EH (cell line): ENCODE measurements around the gene SELENOM.
"Not testable (repeated sequence)": the region's sequence is repeated elsewhere in the genome, so short reads cannot be mapped to it uniquely, and the experiment has no call there.

Experiments
- DNase-seq: peaks from one replicate; pipeline ENCODE4 v3.0.0-alpha.2; 2015; ENCODE audit warnings: low read depth

The SELENOM gene

DNA sequence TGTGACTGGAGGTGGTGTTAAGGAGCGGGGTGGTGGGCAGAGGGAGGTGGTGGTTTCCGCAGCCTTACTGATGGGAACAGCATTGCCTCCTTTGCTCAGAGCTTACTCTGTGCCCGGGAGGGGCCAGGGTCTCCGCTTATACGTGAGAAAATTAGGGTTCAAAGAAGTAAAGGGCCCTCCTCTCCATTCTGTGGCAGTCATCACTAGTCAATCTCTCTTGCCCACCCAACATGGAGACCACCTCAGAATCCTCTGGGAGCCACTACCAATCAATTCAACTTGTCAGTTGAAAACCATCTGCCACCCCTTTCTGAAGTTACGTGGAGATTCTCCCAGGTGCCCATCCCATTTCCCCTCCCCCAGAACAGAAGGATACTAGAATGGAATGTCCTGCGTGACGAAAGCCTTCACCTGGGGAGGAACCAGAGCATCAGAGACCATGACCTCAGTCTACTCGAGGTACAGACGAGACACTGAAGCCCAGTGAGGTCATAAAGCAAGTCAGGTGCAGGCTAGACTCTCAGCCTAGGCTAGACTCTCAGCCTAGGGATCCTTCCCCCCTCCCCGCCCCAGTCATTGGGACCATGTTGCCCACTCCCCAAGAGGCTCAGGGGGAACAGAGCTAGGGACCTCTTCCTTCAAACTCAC lies 2.0 kb downstream of the SELENOM start:
- no peak for DNase-seq

DNA sequence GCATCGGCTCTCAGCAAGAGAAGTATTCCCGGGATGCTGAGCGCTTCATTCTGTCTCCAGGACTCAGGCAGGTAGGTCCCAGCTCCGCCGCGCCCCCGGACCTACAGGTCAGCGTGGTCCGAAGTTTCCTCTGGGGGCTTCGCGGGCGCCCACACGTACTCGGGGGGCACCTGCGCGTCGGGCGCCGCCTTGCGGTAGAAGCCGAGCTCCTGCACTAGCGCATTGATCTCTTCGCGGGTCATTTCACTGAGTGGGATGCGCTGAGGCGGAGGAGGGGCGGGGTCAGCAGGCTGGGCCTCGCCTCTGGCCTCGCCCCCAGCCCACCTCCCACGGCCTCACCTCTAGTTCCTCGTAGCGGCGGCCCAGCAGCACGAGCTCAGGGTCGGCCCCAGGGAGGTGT lies 2.5 kb downstream of the SELENOM start:
- no peak for DNase-seq

DNA sequence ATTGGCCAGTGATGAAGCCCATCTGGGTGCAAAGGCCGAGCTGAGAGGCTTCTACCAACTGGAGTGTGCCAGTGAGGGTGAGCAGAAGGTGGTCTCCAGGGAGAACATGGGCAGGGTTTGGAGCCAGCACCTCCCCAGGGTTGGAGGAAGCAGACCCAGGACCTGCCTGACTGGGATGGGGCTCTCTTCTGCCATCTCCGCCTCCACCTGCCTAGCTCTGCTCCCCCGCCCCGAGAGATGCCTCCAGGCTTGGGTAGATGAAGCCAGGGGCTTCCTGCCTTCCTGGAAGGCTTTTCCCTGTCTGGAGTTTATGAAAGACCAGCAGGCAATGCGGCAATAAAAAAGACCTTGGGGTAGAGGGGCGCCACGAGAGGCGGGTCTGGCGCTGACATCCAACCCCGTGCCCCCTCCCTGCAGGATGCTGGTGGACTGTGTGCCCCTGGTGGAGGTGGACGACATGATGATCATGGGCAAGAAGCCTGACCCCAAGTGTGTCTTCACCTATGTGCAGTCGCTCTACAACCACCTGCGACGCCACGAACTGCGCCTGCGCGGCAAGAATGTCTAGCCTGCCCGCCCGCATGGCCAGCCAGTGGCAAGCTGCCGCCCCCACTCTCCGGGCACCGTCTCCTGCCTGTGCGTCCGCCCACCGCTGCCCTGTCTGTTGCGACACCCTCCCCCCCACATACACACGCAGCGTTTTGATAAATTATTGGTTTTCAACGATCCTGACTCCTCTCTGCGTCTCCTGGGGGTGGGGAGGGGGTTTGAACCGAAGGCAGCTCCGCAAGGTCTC lies 3.3 kb downstream of the SELENOM start:
- DNase-seq = no peak

DNA sequence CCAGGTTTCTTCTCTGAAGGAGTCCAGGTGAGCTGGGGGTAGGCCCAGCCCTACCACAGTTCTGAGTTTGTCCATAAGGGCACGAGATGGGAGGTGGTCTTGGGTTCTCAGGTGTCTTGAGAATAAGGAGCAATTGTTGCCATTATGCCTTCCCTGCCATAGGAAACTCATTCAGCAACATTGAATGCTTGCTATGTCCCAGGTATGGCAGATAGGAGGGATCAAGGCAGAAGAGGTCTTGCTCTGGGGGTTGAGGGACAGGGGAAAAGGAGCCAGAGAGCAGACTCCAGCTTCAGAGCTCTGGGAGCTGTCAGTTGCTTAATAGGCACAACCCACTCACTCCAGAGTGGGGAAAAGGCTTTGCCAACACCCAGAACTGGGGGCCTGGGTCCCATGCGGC lies 4.3 kb downstream of the SELENOM start:
- DNase-seq = no peak

GRCh38 chr22:31102441-31103081 lies 4.8 kb downstream of the SELENOM start:
- peak; percentile 98 for DNase-seq

GRCh38 chr22:31100762-31101525 lies 6.4 kb downstream of the SELENOM start:
- DNase-seq = no peak

DNA sequence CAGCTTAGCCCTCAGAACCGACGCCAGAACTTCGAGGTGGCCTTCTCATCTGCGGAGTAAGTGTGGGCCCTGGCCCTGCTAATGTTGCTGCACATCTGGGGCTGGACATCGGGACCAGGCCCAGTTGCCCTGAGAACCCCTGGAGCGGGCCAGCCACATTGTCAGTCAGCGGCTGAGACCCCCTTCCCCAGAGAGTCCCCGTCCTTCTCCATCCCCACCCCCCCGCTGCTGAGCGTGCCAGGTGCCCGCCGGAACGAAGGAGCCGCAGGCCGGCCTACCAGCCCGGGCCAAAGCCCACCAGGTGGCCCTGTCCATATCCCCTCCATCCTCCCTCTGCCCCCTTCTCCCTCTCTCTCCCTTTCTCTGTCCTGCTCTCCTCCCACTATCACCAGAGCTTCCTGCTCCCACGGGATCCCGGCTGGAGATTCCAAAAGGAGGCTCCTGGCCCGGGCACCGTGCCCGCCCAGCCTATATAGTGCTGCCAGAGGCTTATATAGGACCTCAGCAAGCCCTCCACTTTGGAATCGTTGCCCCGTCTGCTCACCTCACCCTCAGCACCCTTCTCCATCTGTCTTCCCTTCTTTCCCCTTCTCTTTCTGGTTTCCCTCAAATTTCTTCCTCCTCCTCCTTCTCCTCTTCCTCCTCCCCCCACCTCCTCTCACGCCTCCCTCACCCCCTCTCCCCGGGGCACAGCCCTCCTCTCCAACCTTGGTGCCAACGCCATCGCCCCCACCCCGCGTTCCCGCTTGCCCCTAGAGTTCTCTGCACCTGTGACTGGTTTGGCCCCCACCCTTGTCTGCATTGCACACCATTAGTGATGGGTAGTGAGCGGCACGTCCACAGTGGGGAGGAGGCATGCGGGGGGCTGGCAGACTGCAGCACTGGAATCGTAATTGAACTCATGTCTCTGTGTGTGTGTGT lies 7.3 kb downstream of the SELENOM start:
- no peak for DNase-seq

DNA sequence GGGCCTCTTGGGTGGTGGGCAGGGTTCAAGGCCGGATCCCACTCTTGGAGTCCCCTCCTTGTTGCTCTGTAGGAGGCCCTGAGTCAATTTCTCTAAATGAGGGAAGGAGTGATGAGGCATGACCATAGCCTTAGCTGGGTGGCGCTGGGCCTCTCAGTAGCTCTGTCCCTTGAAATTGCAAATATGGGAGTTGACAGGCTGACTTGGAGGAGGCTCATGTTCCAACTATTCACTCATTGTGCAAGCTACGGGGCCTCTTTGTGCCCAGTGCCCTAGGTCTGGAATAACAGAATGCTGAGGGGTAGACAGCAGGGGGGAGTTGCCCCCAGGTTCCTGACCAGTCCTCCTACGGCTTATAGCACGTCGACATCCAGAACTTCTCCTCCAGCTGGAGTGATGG lies 8.0 kb downstream of the SELENOM start:
- peak; percentile 44 for DNase-seq

DNA sequence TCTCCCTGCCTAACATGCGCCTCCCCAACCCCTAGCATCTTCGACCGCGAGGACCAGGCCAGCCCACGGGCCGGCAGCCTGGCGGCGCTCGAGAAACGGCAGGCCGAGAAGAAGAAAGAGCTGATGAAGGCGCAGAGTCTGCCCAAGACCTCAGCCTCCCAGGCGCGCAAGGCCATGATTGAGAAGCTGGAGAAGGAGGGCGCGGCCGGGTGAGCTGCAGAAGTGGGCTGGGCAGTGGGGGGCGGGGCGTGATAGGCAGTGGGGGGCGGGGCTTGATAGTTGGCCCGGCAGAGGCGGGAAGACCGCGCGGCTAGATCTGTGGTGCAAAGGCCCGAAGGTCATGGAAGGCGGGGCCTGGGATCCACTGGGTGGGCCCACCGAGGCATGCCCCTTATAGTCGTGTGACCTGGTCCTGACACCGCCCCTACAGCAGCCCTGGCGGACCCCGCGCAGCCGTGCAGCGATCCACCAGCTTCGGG lies 8.7 kb downstream of the SELENOM start:
- DNase-seq = peak; percentile 27

- DNase-seq = no peak
Observed at GRCh38 chr22:31097941-31098631, 9.3 kb downstream of the SELENOM start.

DNA sequence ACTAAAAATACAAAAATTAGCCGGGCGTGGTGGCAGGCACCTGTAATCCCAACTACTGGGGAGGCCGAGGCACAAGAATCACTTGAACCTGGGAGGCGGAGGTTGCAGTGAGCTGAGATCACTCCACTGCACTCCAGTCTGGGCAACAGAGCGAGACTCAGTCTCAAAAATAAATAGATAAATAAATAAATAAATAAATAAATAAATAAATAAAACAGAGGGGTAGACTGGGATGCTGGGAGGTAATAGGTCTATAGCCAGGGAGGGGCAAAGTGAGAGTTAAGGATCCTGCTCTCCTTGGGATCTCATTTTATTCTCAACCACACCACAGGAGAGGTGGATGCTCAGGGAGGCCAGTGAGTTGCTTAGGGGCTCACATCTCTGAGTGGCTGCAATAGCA lies 9.8 kb downstream of the SELENOM start:
- not testable (repeated sequence) for DNase-seq

DNA sequence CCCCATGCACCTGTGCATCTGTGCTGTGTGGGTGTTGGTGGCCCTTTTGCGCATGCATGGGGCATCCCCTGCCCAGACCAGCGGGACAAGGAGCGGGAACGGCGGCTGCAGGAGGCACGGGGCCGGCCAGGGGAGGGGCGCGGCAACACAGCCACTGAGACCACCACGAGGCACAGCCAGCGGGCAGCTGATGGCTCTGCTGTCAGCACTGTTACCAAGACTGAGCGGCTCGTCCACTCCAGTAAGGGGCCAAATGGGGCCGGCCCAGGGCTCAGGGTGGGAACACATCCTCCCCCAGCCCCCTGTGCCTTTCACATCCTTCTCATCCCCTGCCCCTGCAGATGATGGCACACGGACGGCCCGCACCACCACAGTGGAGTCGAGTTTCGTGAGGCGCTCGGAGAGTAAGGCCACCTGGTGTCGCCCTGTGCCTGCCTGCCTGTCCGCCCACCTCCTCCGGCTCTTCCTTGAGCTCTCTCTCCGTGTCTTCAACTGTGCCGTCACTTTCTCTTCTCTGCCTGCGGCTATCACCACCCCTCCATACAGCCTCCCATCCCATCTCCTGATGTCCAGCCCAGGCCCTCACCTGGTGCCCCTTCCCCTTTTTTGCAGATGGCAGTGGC lies 10.6 kb downstream of the SELENOM start:
- DNase-seq = no peak

DNA sequence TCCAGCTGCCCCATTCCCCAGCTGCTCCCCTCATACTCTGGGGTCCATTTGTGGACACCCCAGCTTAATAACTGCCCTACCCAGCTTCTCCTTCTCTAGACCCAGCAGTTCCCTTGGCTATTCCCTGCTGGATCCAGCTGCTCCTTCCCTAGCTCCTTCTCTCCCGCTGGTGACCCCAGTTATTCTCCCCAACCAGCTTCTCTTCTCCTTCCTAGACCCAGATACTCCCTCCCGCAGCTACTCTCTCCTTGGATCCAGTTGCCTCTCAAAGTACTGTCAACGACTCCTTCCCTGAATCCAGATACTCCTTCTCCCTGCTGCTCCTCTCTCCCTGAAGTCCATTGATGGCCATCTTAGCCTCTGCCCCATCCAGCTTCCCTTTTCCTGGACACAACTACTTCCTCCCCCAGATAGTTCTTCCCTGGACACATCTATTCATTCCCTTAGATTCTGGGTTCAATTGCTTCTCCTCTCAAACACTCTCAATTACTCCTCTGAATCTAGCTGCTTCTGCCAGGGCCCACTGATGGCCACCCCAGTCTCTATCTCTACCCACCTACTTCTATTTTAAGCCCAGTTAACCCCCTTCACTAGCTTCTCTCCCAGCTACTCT lies 11.6 kb downstream of the SELENOM start:
- no peak for DNase-seq

DNA sequence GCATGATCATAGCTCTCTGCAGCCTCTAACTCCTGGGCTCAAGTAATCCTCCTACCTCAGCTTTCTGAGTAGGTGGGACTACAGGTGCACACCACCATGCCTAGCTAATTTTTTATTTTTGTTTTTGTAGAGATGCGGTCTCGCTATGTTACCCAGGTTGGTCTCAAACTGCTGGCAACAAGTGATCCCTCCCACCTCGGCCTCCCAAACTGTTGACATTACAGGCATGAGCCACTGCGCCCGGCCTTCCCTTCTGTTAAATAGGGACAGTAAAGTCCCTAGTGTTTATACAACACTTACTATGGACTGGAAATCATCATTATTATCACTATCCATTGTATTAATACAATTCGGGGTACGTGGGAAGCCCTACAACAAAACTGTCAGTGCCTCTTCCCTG lies 12.6 kb downstream of the SELENOM start:
- no peak for DNase-seq

GRCh38 chr22:31094021-31094551 lies 13.3 kb downstream of the SELENOM start:
- DNase-seq = no peak

DNA sequence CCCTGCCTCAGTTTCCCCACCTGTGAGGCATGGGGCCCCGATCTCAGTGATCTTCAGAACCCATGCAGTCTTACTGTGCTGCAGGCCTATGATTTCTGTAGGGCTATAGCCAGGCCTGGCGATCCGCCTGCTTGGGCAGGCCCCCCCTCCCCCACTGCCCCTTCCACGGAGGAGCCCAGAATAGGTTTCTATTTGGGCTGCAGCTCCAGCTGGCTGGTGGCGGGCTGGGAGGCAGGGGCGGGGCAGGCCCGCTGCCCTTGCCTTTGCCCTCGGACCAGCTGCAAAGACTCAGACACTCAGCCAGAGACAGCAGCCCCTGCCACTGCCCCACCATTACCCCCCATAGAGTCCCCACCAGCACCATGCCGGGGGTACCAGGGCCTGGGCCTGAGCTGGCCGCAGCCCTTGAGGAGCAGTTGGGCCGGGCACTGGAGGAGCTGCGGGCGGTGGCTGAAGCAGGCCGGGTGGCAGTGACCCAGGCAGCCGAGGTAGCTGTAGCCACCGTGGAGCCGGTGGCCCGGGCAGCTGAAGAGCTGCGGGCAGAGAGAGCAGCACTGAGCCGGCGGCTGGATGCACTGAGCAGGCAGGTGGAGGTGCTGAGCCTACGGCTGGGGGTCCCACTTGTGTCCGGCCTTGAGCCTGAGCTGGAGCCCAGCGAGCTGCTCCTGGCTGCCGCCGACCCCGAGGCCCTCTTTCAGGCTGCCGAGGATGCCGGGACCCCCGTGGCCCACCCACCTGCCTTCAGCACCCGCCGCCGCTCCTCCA lies 14.1 kb downstream of the SELENOM start:
- no peak for DNase-seq

DNA sequence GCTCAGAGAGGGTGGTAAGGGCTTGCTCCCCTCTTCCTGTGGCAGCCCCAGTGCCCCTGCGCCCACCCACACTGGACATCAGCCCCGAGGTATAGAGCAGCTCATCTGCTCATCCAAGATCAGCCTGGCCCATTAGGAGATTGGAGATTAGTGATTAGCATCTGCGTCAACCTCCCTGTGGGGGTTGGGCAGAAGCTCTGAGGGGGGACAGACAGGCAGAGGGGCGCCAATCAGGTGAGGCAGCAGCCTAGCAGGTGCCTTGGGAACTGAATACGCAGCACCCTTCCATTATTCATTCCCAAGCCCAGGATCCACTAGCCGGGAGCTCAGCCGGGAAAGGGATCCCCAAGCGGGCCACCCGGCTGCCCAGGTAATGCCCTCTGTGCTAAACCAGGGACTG lies 15.2 kb downstream of the SELENOM start:
- DNase-seq = no peak

DNA sequence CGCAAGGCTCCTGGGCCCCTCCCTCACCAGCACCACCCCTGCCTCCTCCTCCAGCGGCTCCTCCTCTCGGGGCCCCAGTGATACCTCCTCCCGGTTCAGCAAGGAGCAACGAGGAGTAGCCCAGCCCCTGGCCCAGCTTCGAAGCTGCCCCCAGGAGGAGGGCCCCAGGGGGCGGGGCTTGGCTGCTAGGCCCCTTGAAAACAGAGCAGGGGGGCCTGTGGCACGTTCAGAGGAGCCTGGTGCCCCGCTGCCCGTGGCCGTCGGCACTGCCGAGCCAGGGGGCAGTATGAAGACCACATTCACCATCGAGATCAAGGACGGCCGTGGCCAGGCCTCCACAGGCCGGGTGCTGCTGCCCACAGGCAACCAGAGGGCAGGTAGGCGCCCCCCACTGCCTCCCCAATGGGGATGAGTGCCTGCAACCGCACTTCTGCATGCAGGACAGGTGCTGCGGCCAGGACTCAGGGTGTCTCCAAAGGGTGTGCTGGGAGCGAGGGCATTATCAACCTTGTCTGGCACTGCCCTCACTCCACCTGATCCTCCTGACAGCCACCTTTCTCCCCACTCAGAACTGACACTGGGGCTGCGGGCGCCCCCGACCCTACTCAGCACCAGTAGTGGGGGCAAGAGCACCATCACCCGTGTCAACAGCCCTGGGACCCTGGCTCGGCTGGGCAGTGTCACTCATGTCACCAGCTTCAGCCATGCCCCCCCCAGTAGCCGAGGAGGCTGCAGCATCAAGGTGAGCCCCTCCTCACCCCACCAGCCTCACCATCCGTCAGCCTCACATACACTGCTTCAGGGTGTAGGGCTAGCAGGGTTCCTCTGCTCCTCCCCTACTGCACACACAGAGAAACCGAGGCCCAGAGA lies 16.0 kb downstream of the SELENOM start:
- DNase-seq = no peak
